ENCODE data around the gene SULF2.

The SULF2 gene

GRCh38 chr20:47762699-47763268, 22.5 kb downstream of the SULF2 start:
- no peak for DNase-seq (ENCODE audit: low read depth, low spot score)

GRCh38 chr20:47761482-47762047, 23.7 kb downstream of the SULF2 start:
- no peak for DNase-seq (ENCODE audit: low read depth, low spot score)

GRCh38 chr20:47760686-47761481, 24.4 kb downstream of the SULF2 start:
- DNase-seq (ENCODE audit: low read depth, low spot score) = no peak

GRCh38 chr20:47758517-47759450, 26.5 kb downstream of the SULF2 start:
- DNase-seq (ENCODE audit: low read depth, low spot score) = no peak

- DNase-seq (ENCODE audit: low read depth, low spot score) = no peak
These were observed 27.9 kb downstream of the SULF2 start for GRCh38 chr20:47757145-47758035.

GRCh38 chr20:47754946-47755652, 30.2 kb downstream of the SULF2 start:
- no peak for DNase-seq (ENCODE audit: low read depth, low spot score)

- DNase-seq (ENCODE audit: low read depth, low spot score) = no peak
These were observed 30.9 kb downstream of the SULF2 start for GRCh38 chr20:47754388-47754715.

GRCh38 chr20:47753576-47754387, 31.5 kb downstream of the SULF2 start:
- no peak for DNase-seq (ENCODE audit: low read depth, low spot score)

- DNase-seq (ENCODE audit: low read depth, low spot score) = no peak
These were observed 33.8 kb downstream of the SULF2 start for GRCh38 chr20:47751449-47751848.

- no peak for DNase-seq (ENCODE audit: low read depth, low spot score)
These were observed 35.9 kb downstream of the SULF2 start for GRCh38 chr20:47749339-47749738.

GRCh38 chr20:47748823-47749222, 36.5 kb downstream of the SULF2 start:
- DNase-seq (ENCODE audit: low read depth, low spot score) = no peak

- DNase-seq (ENCODE audit: low read depth, low spot score) = no peak
These were observed 37.2 kb downstream of the SULF2 start for GRCh38 chr20:47748069-47748468.

GRCh38 chr20:47747669-47748031, 37.6 kb downstream of the SULF2 start:
- DNase-seq (ENCODE audit: low read depth, low spot score) = no peak

GRCh38 chr20:47744803-47745202, 40.5 kb downstream of the SULF2 start:
- no peak for DNase-seq (ENCODE audit: low read depth, low spot score)

GRCh38 chr20:47743671-47744070, 41.6 kb downstream of the SULF2 start:
- DNase-seq (ENCODE audit: low read depth, low spot score) = no peak

GRCh38 chr20:47741669-47742608, 43.3 kb downstream of the SULF2 start:
- no peak for DNase-seq (ENCODE audit: low read depth, low spot score)

GRCh38 chr20:47740862-47741184, 44.5 kb downstream of the SULF2 start:
- DNase-seq (ENCODE audit: low read depth, low spot score) = no peak

- DNase-seq (ENCODE audit: low read depth, low spot score) = no peak
These were observed 45.0 kb downstream of the SULF2 start for GRCh38 chr20:47740121-47740861.
